ENCODE data around the gene MOGAT1.

The MOGAT1 gene

GRCh38 chr2:222671259-222672067, at the start of gene MOGAT1:
Gene MOGAT1, plus strand, starts transcription at chr2:222671658. Its CDS starts 128 bp downstream, at chr2:222671786.
- peak within 1 kb of the TSS in 1 of 2 donors; percentile 25 for H3K27ac ChIP-seq
- peak in 1 of 2 donors; percentile 69 for DNase-seq
- intact Hi-C loops (cut with DNase I; ENCODE audit: low total_unique reads): no loop called here
- no peaks in the 10 kb centered on the region for H3K36me3 ChIP-seq
- no peaks in the 10 kb centered on the region for H3K27me3 ChIP-seq
- peak within 1 kb of the TSS; percentile 43 to 63 for H3K4me3 ChIP-seq
- H3K4me1 ChIP-seq: peaks cover 0 to 18% (median 8%) of the 10 kb centered on the region in 4 donors
- TF ChIP-seq CTCF (IDR thresholded peaks at IDR 0.05): no peak
- no peaks in the 10 kb centered on the region for H3K9me3 ChIP-seq

GRCh38 chr2:222621893-222622292, 49.6 kb upstream of the MOGAT1 start:
- no peaks in the 10 kb centered on the region for H3K9me3 ChIP-seq
- H3K36me3 ChIP-seq: peaks cover 29 to 78% (median 59%) of the 10 kb centered on the region in 3 donors
- TF ChIP-seq CTCF (IDR thresholded peaks at IDR 0.05): no peak
- no peak overlapping the region for H3K27ac ChIP-seq
- DNase-seq: no peak
- no peaks in the 10 kb centered on the region for H3K4me1 ChIP-seq
- intact Hi-C loops (cut with DNase I; ENCODE audit: low total_unique reads): no loop called here
- no peaks in the 10 kb centered on the region for H3K27me3 ChIP-seq
- no peak overlapping the region for H3K4me3 ChIP-seq

GRCh38 chr2:222622910-222623309, 48.5 kb upstream of the MOGAT1 start:
- Histone ChIP-seq H3K36me3 (peaks cover 35 to 82% (median 61%) of the 10 kb centered on the region in 3 donors), H3K9me3 (no peaks in the 10 kb centered on the region), H3K27me3 (no peaks in the 10 kb centered on the region), H3K27ac (no peak overlapping the region), H3K4me1 (no peaks in the 10 kb centered on the region), H3K4me3 (no peak overlapping the region)
- no peak for TF ChIP-seq CTCF (IDR thresholded peaks at IDR 0.05)
- intact Hi-C loops (cut with DNase I; ENCODE audit: low total_unique reads): no loop called here
- no peak for DNase-seq

- no peaks in the 10 kb centered on the region for H3K9me3 ChIP-seq
- DNase-seq: no peak
- intact Hi-C loops (cut with DNase I; ENCODE audit: low total_unique reads): no loop called here
- no peak overlapping the region for H3K27ac ChIP-seq
- TF ChIP-seq CTCF (IDR thresholded peaks at IDR 0.05): no peak
- H3K4me1 ChIP-seq: no peaks in the 10 kb centered on the region
- H3K27me3 ChIP-seq: no peaks in the 10 kb centered on the region
- H3K4me3 ChIP-seq: no peak overlapping the region
- peaks cover 40 to 90% (median 69%) of the 10 kb centered on the region in 3 donors for H3K36me3 ChIP-seq
Observed at GRCh38 chr2:222623756-222624309, 47.6 kb upstream of the MOGAT1 start.

GRCh38 chr2:222627764-222628163, 43.7 kb upstream of the MOGAT1 start:
- Histone ChIP-seq H3K4me3 (no peak overlapping the region), H3K9me3 (no peaks in the 10 kb centered on the region), H3K4me1 (no peaks in the 10 kb centered on the region), H3K27ac (no peak overlapping the region), H3K36me3 (peaks cover 66 to 93% (median 85%) of the 10 kb centered on the region in 3 donors), H3K27me3 (no peaks in the 10 kb centered on the region)
- DNase-seq: no peak
- intact Hi-C loops (cut with DNase I; ENCODE audit: low total_unique reads): no loop called here
- no peak for TF ChIP-seq CTCF (IDR thresholded peaks at IDR 0.05)

Data from tibial artery (tissue), 4 donors.